M059J (cell line): Measurements from ENCODE around the gene FNIP1. TPM values are rescaled to one million over a fixed set of nuclear protein-coding genes. Genes with fewer than 3 reads are reported as not detected.
"Not testable (repeated sequence)": the region's sequence is repeated elsewhere in the genome, so short reads cannot be mapped to it uniquely, and the experiment has no call there.

Experiments used
- DNase-seq: peaks from one replicate; pipeline ENCODE4 v3.0.0-alpha.2; 2012; ENCODE audit warnings: low read depth
- total RNA-seq: library from RNA; depleted of rRNA; stranded (reverse); fragments of >200 nt; shearing (Covaris generic); gene quantifications from 2 replicates; pipeline ENCODE4 v1.2.3, GENCODE V29; 2014; rRNA removed

The FNIP1 gene
- total RNA-seq: 20.1 and 26.4 TPM in 2 replicates

GRCh38 chr5:131796793-131797693, at the start of gene FNIP1:
FNIP1 (minus strand) TSS chr5:131797017; CDS start chr5:131796921, 96 bp downstream.
- DNase-seq: peak; percentile 97

GRCh38 chr5:131846536-131846935, 49.7 kb upstream of the FNIP1 start:
- no peak for DNase-seq

GRCh38 chr5:131845828-131846227, 49.0 kb upstream of the FNIP1 start:
- no peak for DNase-seq

GRCh38 chr5:131842971-131843370, 46.2 kb upstream of the FNIP1 start:
- not testable (repeated sequence) for DNase-seq

GRCh38 chr5:131832702-131833101, 35.9 kb upstream of the FNIP1 start:
- not testable (repeated sequence) for DNase-seq

GRCh38 chr5:131825404-131826013, 28.7 kb upstream of the FNIP1 start:
- peak; percentile 42 for DNase-seq

- DNase-seq: no peak
Measured at GRCh38 chr5:131824631-131825030, 27.8 kb upstream of the FNIP1 start.

GRCh38 chr5:131821221-131821620, 24.4 kb upstream of the FNIP1 start:
- DNase-seq: peak; percentile 42

- no peak for DNase-seq
Measured at GRCh38 chr5:131818001-131818724, 21.3 kb upstream of the FNIP1 start.

- peak; percentile 91 for DNase-seq
Measured at GRCh38 chr5:131814990-131815389, 18.2 kb upstream of the FNIP1 start.

GRCh38 chr5:131812371-131813160, 15.7 kb upstream of the FNIP1 start:
- DNase-seq: peak; percentile 18

GRCh38 chr5:131810510-131811249, 13.9 kb upstream of the FNIP1 start:
- DNase-seq: peak; percentile 30

- DNase-seq: peak; percentile 62
Measured at GRCh38 chr5:131795879-131796792, 681 bp downstream of the FNIP1 start.

- no peak for DNase-seq
Measured at GRCh38 chr5:131795228-131795627, 1.6 kb downstream of the FNIP1 start.

GRCh38 chr5:131794586-131794985, 2.2 kb downstream of the FNIP1 start:
- DNase-seq: no peak

GRCh38 chr5:131792896-131793295, 3.9 kb downstream of the FNIP1 start:
- DNase-seq: no peak

GRCh38 chr5:131791866-131792265, 5.0 kb downstream of the FNIP1 start:
- DNase-seq: no peak

- DNase-seq: no peak
Measured at GRCh38 chr5:131790550-131790949, 6.3 kb downstream of the FNIP1 start.

- no peak for DNase-seq
Measured at GRCh38 chr5:131789765-131790164, 7.1 kb downstream of the FNIP1 start.

- DNase-seq: no peak
Measured at GRCh38 chr5:131787736-131788135, 9.1 kb downstream of the FNIP1 start.
